Loucy (cell line): ENCODE measurements around the gene CAMSAP3.

Source experiments
- EZH2phosphoT487 ChIP-seq: fragments of 200-600 bp; IDR thresholded peaks from 2 replicates; pipeline ENCODE4 v1.6.1; 2018; ENCODE audit warnings: antibody characterized with exemption, mild to moderate bottlenecking, moderate library complexity, borderline replicate concordance
- TF ChIP-seq, protein P1 (sequence below): fragments of 200-600 bp; sonication (generic); conservative IDR thresholded peaks from 2 replicates; pipeline ENCODE4 v1.5.1; 2014; ENCODE audit warnings: mild to moderate bottlenecking, antibody characterized with exemption, low read length

DNA sequence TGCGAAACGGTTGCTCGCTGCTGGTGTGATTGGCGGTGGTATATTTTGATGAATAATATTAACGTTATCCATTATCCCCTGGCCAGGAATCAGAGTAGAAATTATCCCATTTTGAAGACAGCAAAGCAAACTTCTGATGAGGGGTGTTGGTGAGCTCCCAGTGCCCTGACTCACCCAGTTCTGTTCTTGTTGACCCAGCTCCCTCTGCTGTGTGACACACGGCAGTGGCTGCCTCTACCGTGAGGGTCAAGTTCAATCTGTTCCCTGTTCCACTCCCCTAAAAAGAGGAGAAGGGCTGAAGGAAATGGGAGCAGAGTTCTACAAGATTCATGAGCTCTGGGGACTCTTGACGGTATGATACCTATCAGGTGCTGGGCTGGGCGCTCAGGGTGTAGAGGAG lies 2.0 kb downstream of the CAMSAP3 start:
- TF ChIP-seq, protein P1, sequence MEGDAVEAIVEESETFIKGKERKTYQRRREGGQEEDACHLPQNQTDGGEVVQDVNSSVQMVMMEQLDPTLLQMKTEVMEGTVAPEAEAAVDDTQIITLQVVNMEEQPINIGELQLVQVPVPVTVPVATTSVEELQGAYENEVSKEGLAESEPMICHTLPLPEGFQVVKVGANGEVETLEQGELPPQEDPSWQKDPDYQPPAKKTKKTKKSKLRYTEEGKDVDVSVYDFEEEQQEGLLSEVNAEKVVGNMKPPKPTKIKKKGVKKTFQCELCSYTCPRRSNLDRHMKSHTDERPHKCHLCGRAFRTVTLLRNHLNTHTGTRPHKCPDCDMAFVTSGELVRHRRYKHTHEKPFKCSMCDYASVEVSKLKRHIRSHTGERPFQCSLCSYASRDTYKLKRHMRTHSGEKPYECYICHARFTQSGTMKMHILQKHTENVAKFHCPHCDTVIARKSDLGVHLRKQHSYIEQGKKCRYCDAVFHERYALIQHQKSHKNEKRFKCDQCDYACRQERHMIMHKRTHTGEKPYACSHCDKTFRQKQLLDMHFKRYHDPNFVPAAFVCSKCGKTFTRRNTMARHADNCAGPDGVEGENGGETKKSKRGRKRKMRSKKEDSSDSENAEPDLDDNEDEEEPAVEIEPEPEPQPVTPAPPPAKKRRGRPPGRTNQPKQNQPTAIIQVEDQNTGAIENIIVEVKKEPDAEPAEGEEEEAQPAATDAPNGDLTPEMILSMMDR, result no peak
- TF ChIP-seq EZH2phosphoT487, result no peak
